K562 (cell line): Measurements from ENCODE around the gene INPP5K. TPM values are rescaled to one million over a fixed set of nuclear protein-coding genes. Genes with fewer than 3 reads are reported as not detected.

Source experiments
- ARNT ChIP-seq, 2 experiments: fragments of 450-650 bp; IDR thresholded peaks; 2 replicates each; pipeline ENCODE4 v1.6.1; 2016; ENCODE audit warnings: mild to moderate bottlenecking in 1 of 2
- CBX8 ChIP-seq: fragments of 200-600 bp; sonication (generic); IDR thresholded peaks from 2 replicates; pipeline ENCODE4 v1.6.1; 2012; ENCODE audit warnings: borderline replicate concordance, mixed run types, low read depth, mild to moderate bottlenecking, moderate library complexity, mixed read lengths, low read length, control low read depth, inconsistent platforms; ENCODE audit not compliant: poor library complexity, severe bottlenecking; ENCODE audit errors: extremely low read depth
- CXXC5 ChIP-seq: fragments of 250-450 bp; sonication (Bioruptor Pico); IDR thresholded peaks from 2 replicates; pipeline ENCODE4 v1.8.0; 2022; ENCODE audit warnings: inconsistent platforms, mild to moderate bottlenecking, moderate library complexity
- GABPA ChIP-seq: fragments of 200-800 bp; sonication (Bioruptor generic); conservative IDR thresholded peaks from 2 replicates; pipeline ENCODE4 v1.6.1; 2016; ENCODE audit warnings: low read depth, missing genetic modification characterization, missing compliant biosample characterization
- GABPB1 ChIP-seq: sonication (generic); formaldehyde crosslinking; IDR thresholded peaks from 2 replicates; pipeline ENCODE4 v1.8.0; 2022; ENCODE audit warnings: mild to moderate bottlenecking, missing genetic modification reagents
- HOMEZ ChIP-seq: fragments of 250-450 bp; sonication (Bioruptor Pico); IDR thresholded peaks from 2 replicates; pipeline ENCODE4 v1.4.0; 2020; ENCODE audit warnings: mild to moderate bottlenecking, moderate library complexity
- JUND ChIP-seq, 2 experiments: IDR thresholded peaks; 2 replicates in 1 of 2; 3 replicates in 1 of 2; pipeline ENCODE4 v1.6.1; 2011; ENCODE audit warnings: borderline replicate concordance in 2 of 2, low read depth in 2 of 2, low read length in 2 of 2, improper control_type of control experiment in 1 of 2, missing biosample characterization in 1 of 2, missing genetic modification characterization in 1 of 2, missing genetic modification reagents in 1 of 2
- MEIS2 ChIP-seq: fragments of 450-650 bp; IDR thresholded peaks from 2 replicates; pipeline ENCODE4 v1.6.1; 2014; ENCODE audit warnings: mild to moderate bottlenecking; ENCODE audit not compliant: partially characterized antibody
- PHF21A ChIP-seq: fragments of 450-650 bp; IDR thresholded peaks from 2 replicates; pipeline ENCODE4 v1.6.1; 2017; ENCODE audit warnings: low read depth, borderline replicate concordance
- POLR2A ChIP-seq: fragments of 450-650 bp; conservative IDR thresholded peaks from 2 replicates; pipeline ENCODE4 v1.6.1; 2016
- PRMT5 ChIP-seq: sonication (generic); formaldehyde crosslinking; IDR thresholded peaks from 2 replicates; pipeline ENCODE4 v1.5.0; 2020; ENCODE audit warnings: missing genetic modification reagents
- YY1 ChIP-seq, 3 experiments: IDR thresholded peaks; 2 replicates each; pipeline ENCODE4 v1.6.1; 2011; ENCODE audit warnings: low read length in 2 of 3, mild to moderate bottlenecking in 2 of 3, moderate library complexity in 2 of 3, borderline replicate concordance in 1 of 3, control low read depth in 1 of 3, low read depth in 1 of 3; ENCODE audit not compliant: insufficient read depth in 3 of 3, insufficient replicate concordance in 2 of 3, control insufficient read depth in 1 of 3, insufficient read length in 1 of 3; ENCODE audit errors: extremely low read depth in 1 of 3
- ZFX ChIP-seq: sonication (generic); formaldehyde crosslinking; IDR thresholded peaks from 2 replicates; pipeline ENCODE4 v1.8.0; 2022; ENCODE audit warnings: mild to moderate bottlenecking, missing genetic modification reagents, moderate library complexity
- ZNF589 ChIP-seq: fragments of 200-800 bp; sonication (Bioruptor generic); IDR thresholded peaks from 2 replicates; pipeline ENCODE4 v1.6.1; 2016; ENCODE audit warnings: low read depth, missing genetic modification characterization, missing compliant biosample characterization
- polyA plus RNA-seq, 8 experiments: library from polyadenylated mRNA; depleted of rRNA in 4 of 8; stranded (reverse) in 5 of 8; unstranded in 3 of 8; fragments of >200 nt; fragmentation: Nextera tagmentation in 2 of 8; fragmentation: Illumina TruSeq in 1 of 8; extraction: Ambion mirVana in 2 of 8; extraction: Trizol in 1 of 8; gene quantifications; 2 replicates each; pipeline versions ENCODE4 v1.2.1 to v1.2.3, GENCODE V29; 2011 to 2014; ENCODE audit warnings: inconsistent platforms in 1 of 8, missing spikeins in 1 of 8
- total RNA-seq, 7 experiments: library from RNA; depleted of rRNA in 6 of 7; stranded (reverse); fragments of >200 nt in 6 of 7; fragmentation: Illumina TruSeq in 2 of 7; extraction: Trizol in 2 of 7; gene quantifications; 2 replicates each; pipeline versions ENCODE4 v1.2.1 to v1.2.3, GENCODE V29; 2011 to 2021; ENCODE audit warnings: low replicate concordance in 1 of 7
- TF ChIP-seq, protein P1 (sequence below), 2 experiments: fragments of 450-650 bp in 1 of 2; sonication (generic) in 1 of 2; formaldehyde crosslinking in 1 of 2; IDR thresholded peaks; 2 replicates each; pipeline versions ENCODE4 v1.7.1 to v1.9.0; 2016 to 2022; ENCODE audit warnings: inconsistent platforms in 1 of 2, mild to moderate bottlenecking in 1 of 2, missing genetic modification reagents in 1 of 2

INPP5K gene
- total and polyA plus RNA-seq, 9 of the 15 experiments (the other 6 are each of a cell fraction or from before 2014, with no cell fraction given), result 0.63 to 15.1 (median 10.1) TPM

DNA sequence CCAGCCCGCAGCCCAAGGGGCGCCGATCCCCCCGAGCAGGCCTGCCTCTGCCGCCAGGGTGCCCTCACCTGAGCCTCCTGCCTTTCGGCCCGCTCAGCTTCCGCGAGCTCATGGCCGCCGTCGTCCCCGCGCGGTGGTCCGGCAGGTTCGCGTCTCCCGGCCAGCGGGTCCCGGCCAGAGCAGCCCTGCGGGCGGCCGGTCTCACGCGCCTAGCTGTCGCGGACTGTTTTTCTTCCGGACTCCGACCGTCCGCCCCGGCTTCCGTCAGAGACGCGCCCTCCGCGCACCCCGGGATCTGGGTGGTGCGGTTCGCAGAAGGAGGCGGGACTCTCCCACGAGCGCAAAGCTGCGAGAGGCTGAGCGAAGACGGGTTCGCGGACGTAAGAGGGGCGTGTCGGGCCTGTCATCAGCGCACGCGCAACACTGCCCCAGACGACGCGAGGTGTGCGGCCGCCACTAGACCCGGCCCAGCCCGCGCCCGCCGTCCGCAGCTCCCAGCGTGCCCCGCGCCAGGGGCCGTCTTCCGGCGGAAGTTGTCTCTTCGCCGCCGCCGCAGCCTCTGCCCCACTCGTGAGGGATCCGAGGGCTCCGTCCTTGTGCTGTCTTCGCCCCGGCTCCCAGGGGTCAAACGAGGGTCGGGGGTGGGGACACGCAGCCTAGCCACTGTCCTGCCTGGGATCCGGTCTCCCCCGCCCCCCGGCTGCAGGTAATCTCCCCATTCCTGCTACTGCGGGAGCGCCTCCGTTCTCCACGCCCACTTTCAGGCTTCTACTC lies at the start of gene INPP5K (continued):
- no peak for TF ChIP-seq HOMEZ (CRISPR knock-in tag)
- TF ChIP-seq MEIS2, result peak; percentile 79
- TF ChIP-seq ARNT (IDR thresholded peaks at IDR 0.05), result no peak
- peak; percentile 69 for TF ChIP-seq ZFX (CRISPR knock-in tag)
- TF ChIP-seq ZNF589, result no peak
- no peak for TF ChIP-seq PRMT5
- TF ChIP-seq, protein P1, sequence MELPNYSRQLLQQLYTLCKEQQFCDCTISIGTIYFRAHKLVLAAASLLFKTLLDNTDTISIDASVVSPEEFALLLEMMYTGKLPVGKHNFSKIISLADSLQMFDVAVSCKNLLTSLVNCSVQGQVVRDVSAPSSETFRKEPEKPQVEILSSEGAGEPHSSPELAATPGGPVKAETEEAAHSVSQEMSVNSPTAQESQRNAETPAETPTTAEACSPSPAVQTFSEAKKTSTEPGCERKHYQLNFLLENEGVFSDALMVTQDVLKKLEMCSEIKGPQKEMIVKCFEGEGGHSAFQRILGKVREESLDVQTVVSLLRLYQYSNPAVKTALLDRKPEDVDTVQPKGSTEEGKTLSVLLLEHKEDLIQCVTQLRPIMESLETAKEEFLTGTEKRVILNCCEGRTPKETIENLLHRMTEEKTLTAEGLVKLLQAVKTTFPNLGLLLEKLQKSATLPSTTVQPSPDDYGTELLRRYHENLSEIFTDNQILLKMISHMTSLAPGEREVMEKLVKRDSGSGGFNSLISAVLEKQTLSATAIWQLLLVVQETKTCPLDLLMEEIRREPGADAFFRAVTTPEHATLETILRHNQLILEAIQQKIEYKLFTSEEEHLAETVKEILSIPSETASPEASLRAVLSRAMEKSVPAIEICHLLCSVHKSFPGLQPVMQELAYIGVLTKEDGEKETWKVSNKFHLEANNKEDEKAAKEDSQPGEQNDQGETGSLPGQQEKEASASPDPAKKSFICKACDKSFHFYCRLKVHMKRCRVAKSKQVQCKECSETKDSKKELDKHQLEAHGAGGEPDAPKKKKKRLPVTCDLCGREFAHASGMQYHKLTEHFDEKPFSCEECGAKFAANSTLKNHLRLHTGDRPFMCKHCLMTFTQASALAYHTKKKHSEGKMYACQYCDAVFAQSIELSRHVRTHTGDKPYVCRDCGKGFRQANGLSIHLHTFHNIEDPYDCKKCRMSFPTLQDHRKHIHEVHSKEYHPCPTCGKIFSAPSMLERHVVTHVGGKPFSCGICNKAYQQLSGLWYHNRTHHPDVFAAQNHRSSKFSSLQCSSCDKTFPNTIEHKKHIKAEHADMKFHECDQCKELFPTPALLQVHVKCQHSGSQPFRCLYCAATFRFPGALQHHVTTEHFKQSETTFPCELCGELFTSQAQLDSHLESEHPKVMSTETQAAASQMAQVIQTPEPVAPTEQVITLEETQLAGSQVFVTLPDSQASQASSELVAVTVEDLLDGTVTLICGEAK (IDR thresholded peaks at IDR 0.05), result peak; percentile 95
- TF ChIP-seq, protein P1 (CRISPR knock-in tag; IDR thresholded peaks at IDR 0.05), result no peak
- peak in 1 of 3 experiments; percentile 31 for TF ChIP-seq YY1 (IDR thresholded peaks at IDR 0.05; ENCODE audit: borderline replicate concordance in 1 of 3, control insufficient read depth in 1 of 3, extremely low read depth in 1 of 3, insufficient read depth in 3 of 3, insufficient read length in 1 of 3, insufficient replicate concordance in 2 of 3, low read depth in 1 of 3, low read length in 2 of 3)
- TF ChIP-seq PHF21A, result no peak
- peak; percentile 93 for TF ChIP-seq GABPB1 (CRISPR knock-in tag)
- TF ChIP-seq JUND (IDR thresholded peaks at IDR 0.05; ENCODE audit: borderline replicate concordance, low read depth, low read length), result 0 out of 2 replicates have a peak, but pooled peaks have one; percentile 9
- TF ChIP-seq JUND (tag; IDR thresholded peaks at IDR 0.05; ENCODE audit: borderline replicate concordance, low read depth, low read length), result no peak
- peak; percentile 96 for TF ChIP-seq GABPA
- peak; percentile 83 for TF ChIP-seq CXXC5 (CRISPR knock-in tag)
- TF ChIP-seq POLR2A, result peak; percentile 89
- no peak for TF ChIP-seq CBX8
